H1 (cell line): Measurements from ENCODE around the gene FGFBP3. TPM values are rescaled to one million over a fixed set of nuclear protein-coding genes. Genes with fewer than 3 reads are reported as not detected.

Experiments used
- CTCF ChIA-PET: fragments of 300-600 bp; sonication (Branson Sonifier 250); formaldehyde crosslinking; loops from one replicate; lab custom pipeline; 2021; ENCODE audit not compliant: partially characterized antibody; lab: Charles Lee
- POLR2A ChIA-PET: fragments of 300-600 bp; sonication (Branson Sonifier 250); formaldehyde crosslinking; loops from one replicate; lab custom pipeline; 2021; ENCODE audit warnings: inconsistent platforms; ENCODE audit not compliant: partially characterized antibody; lab: Charles Lee
- DNase-seq, 2 experiments: peaks; one replicate each; pipeline versions ENCODE4 v3.0.0 to v3.0.0-alpha.2; 2010 to 2022; ENCODE audit warnings: low spot score in 2 of 2, low read depth in 1 of 2, mixed read lengths in 1 of 2
- FAIRE-seq: peaks from 2 replicates; lab custom pipeline; 2011; peaks lifted over from hg19 to GRCh38; lab: Jason Lieb, UNC
- H2AFZ ChIP-seq: 2 replicates; pipeline ENCODE4 v1.8.1; 2012; ENCODE audit warnings: low read length, inconsistent platforms
- H2AK5ac ChIP-seq: 2 replicates; pipeline ENCODE4 v1.6.1; 2013; ENCODE audit warnings: low read depth, low read length
- H2BK120ac ChIP-seq: replicated peaks from 2 replicates; pipeline ENCODE3; 2013; ENCODE audit warnings: low read depth, low read length, inconsistent platforms
- H2BK12ac ChIP-seq: 2 replicates; pipeline ENCODE4 v1.6.1; 2013; ENCODE audit warnings: low read depth, low read length
- H2BK15ac ChIP-seq: 2 replicates; pipeline ENCODE4 v1.6.1; 2013; ENCODE audit warnings: low read length
- H2BK20ac ChIP-seq: 2 replicates; pipeline ENCODE4 v1.6.1; 2013; ENCODE audit warnings: low read length
- H2BK5ac ChIP-seq: 2 replicates; pipeline ENCODE4 v1.6.1; 2013; ENCODE audit warnings: low read depth, low read length
- H3K14ac ChIP-seq: 2 replicates; pipeline ENCODE4 v1.6.1; 2013; ENCODE audit warnings: inconsistent platforms; ENCODE audit not compliant: insufficient read length
- H3K18ac ChIP-seq: 2 replicates; pipeline ENCODE4 v1.6.1; 2013; ENCODE audit warnings: low read length; ENCODE audit errors: extremely low read depth
- H3K23ac ChIP-seq: 2 replicates; pipeline ENCODE4 v1.6.1; 2013; ENCODE audit warnings: inconsistent platforms; ENCODE audit not compliant: insufficient read length
- H3K23me2 ChIP-seq: 2 replicates; pipeline ENCODE4 v1.6.1; 2013; ENCODE audit warnings: low read depth, low read length
- H3K27ac ChIP-seq: 2 replicates; pipeline ENCODE4 v1.6.1; 2011; ENCODE audit warnings: low read depth, low read length, inconsistent platforms
- H3K27me3 ChIP-seq, 4 experiments: replicated peaks in 1 of 4; 1 replicate in 1 of 4; 2 replicates in 3 of 4; pipeline versions ENCODE4 v1.6.1 to v1.8.1; 2011 to 2013; ENCODE audit warnings: low read length in 3 of 4, mild to moderate bottlenecking in 3 of 4, inconsistent platforms in 2 of 4, mixed read lengths in 2 of 4, moderate library complexity in 1 of 4; ENCODE audit not compliant: control insufficient read depth in 3 of 4, insufficient read depth in 3 of 4; ENCODE audit errors: extremely low read depth in 1 of 4
- H3K36me3 ChIP-seq, 4 experiments: 2 replicates each; pipeline versions ENCODE4 v1.6.1 to v1.8.1; 2011 to 2013; ENCODE audit warnings: mild to moderate bottlenecking in 4 of 4, low read length in 3 of 4, moderate library complexity in 2 of 4, control low read depth in 1 of 4, inconsistent platforms in 1 of 4; ENCODE audit not compliant: insufficient read depth in 4 of 4, control insufficient read depth in 2 of 4
- H3K4ac ChIP-seq: replicated peaks from 2 replicates; pipeline ENCODE3; 2013; ENCODE audit warnings: low read length, low read depth, mixed read lengths, inconsistent platforms; ENCODE audit not compliant: insufficient read length
- H3K4me1 ChIP-seq, 4 experiments: replicated peaks in 1 of 4; 1 replicate in 1 of 4; 2 replicates in 3 of 4; pipeline versions ENCODE4 v1.6.1 to v1.8.1; 2011 to 2013; ENCODE audit warnings: low read length in 3 of 4, inconsistent platforms in 2 of 4, mixed read lengths in 1 of 4; ENCODE audit not compliant: insufficient read depth in 4 of 4, control insufficient read depth in 3 of 4
- H3K4me2 ChIP-seq, 2 experiments: 2 replicates each; pipeline versions ENCODE4 v1.6.1 to v1.8.1; 2011 to 2013; ENCODE audit warnings: low read depth in 2 of 2, low read length in 2 of 2, control low read depth in 1 of 2, inconsistent platforms in 1 of 2, mild to moderate bottlenecking in 1 of 2; ENCODE audit not compliant: insufficient read depth in 1 of 2
- H3K4me3 ChIP-seq, 4 experiments: fragments of 200-600, 300-600 bp in 1 of 4; sonication (generic), shearing (Covaris generic), sonication (Bioruptor Twin) in 1 of 4; 2 replicates each; pipeline versions ENCODE4 v1.5.1 to v1.8.1; 2011 to 2016; ENCODE audit warnings: low read length in 4 of 4, low read depth in 3 of 4, control low read depth in 2 of 4, inconsistent platforms in 2 of 4, mild to moderate bottlenecking in 2 of 4, mixed read lengths in 1 of 4, moderate library complexity in 1 of 4; ENCODE audit not compliant: insufficient read depth in 2 of 4; ENCODE audit errors: extremely low read depth in 1 of 4
- H3K56ac ChIP-seq: replicated peaks from 2 replicates; pipeline ENCODE3; 2013; ENCODE audit warnings: low read depth, mild to moderate bottlenecking, mixed read lengths, low read length, inconsistent platforms; ENCODE audit not compliant: insufficient read length
- H3K79me1 ChIP-seq: 2 replicates; pipeline ENCODE4 v1.6.1; 2013; ENCODE audit warnings: low read depth, low read length, control low read depth
- H3K79me2 ChIP-seq, 2 experiments: 2 replicates each; pipeline versions ENCODE4 v1.6.1 to v1.8.1; 2012 to 2013; ENCODE audit warnings: low read length in 2 of 2, mild to moderate bottlenecking in 2 of 2, inconsistent platforms in 1 of 2; ENCODE audit not compliant: insufficient read depth in 2 of 2, control insufficient read depth in 1 of 2
- H3K9ac ChIP-seq, 4 experiments: replicated peaks in 1 of 4; 1 replicate in 1 of 4; 2 replicates in 3 of 4; pipeline versions ENCODE4 v1.6.1 to v1.8.1; 2011 to 2013; ENCODE audit warnings: low read depth in 3 of 4, low read length in 3 of 4, control low read depth in 2 of 4, mild to moderate bottlenecking in 2 of 4, moderate library complexity in 2 of 4, inconsistent platforms in 1 of 4; ENCODE audit errors: extremely low read depth in 1 of 4
- H3K9me3 ChIP-seq, 2 experiments: 2 replicates each; pipeline versions ENCODE4 v1.6.1 to v1.8.1; 2012 to 2013; ENCODE audit warnings: mild to moderate bottlenecking in 2 of 2, moderate library complexity in 2 of 2, control low read depth in 1 of 2, inconsistent platforms in 1 of 2, low read depth in 1 of 2, low read length in 1 of 2, mixed read lengths in 1 of 2; ENCODE audit not compliant: insufficient read depth in 2 of 2
- H4K20me1 ChIP-seq, 2 experiments: replicated peaks in 1 of 2; 2 replicates each; pipeline versions ENCODE3 to v1.8.1; 2011 to 2013; ENCODE audit warnings: inconsistent platforms in 2 of 2, low read length in 2 of 2, mild to moderate bottlenecking in 1 of 2; ENCODE audit not compliant: insufficient read depth in 2 of 2, control insufficient read depth in 1 of 2
- H4K5ac ChIP-seq: 2 replicates; pipeline ENCODE4 v1.6.1; 2013; ENCODE audit warnings: low read length, low read depth, mixed read lengths, inconsistent platforms; ENCODE audit not compliant: insufficient read length
- H4K8ac ChIP-seq: 2 replicates; pipeline ENCODE4 v1.8.0; 2013; ENCODE audit warnings: mild to moderate bottlenecking, moderate library complexity, low read length, inconsistent platforms; ENCODE audit not compliant: insufficient read depth; ENCODE audit errors: extremely low read depth
- H4K91ac ChIP-seq: replicated peaks from 2 replicates; pipeline ENCODE3; 2013; ENCODE audit warnings: low read length, mixed read lengths, inconsistent platforms; ENCODE audit not compliant: insufficient read length
- CBX8 ChIP-seq: fragments of 300-800, 300-1000 bp; sonication (generic); IDR thresholded peaks from 2 replicates; pipeline ENCODE4 v1.7.1; 2016; ENCODE audit warnings: low read depth, low read length, borderline replicate concordance
- HDAC2 ChIP-seq, 2 experiments: fragments of 300-600 bp in 1 of 2; sonication (generic) in 1 of 2; IDR thresholded peaks; 2 replicates each; pipeline ENCODE4 v1.6.1; 2011 to 2012; ENCODE audit warnings: low read depth in 2 of 2, low read length in 2 of 2, mild to moderate bottlenecking in 2 of 2, moderate library complexity in 2 of 2, borderline replicate concordance in 1 of 2, inconsistent platforms in 1 of 2
- PHF8 ChIP-seq: fragments of 200-600 bp; sonication (generic); conservative IDR thresholded peaks from 2 replicates; pipeline ENCODE4 v1.7.1; 2012; ENCODE audit warnings: low read depth, mild to moderate bottlenecking, inconsistent platforms, low read length, moderate library complexity
- POLR2AphosphoS5 ChIP-seq: IDR thresholded peaks from 2 replicates; pipeline ENCODE4 v1.6.1; 2011; ENCODE audit warnings: low read depth, low read length
- SIRT6 ChIP-seq: IDR thresholded peaks from one replicate; pipeline ENCODE4 v1.7.1; 2012; ENCODE audit warnings: low read length, inconsistent platforms
- SP2 ChIP-seq: IDR thresholded peaks from 2 replicates; pipeline ENCODE4 v1.6.1; 2012; ENCODE audit warnings: mild to moderate bottlenecking, low read length, inconsistent platforms
- TCF12 ChIP-seq: IDR thresholded peaks from 2 replicates; pipeline ENCODE4 v1.6.1; 2011; ENCODE audit warnings: low read depth, mild to moderate bottlenecking, low read length
- WGBS, 2 experiments: shearing (Covaris generic) in 1 of 2; methylation state at CpG; one replicate each; pipeline versions ENCODE4 v1.1.6 to v1.1.7; 2013 to 2015; ENCODE audit warnings: low lambda C conversion rate in 2 of 2, mixed read lengths in 2 of 2, inconsistent platforms in 1 of 2, low coverage in 1 of 2, missing lambda C conversion rate in 1 of 2; ENCODE audit not compliant: insufficient replicate concordance in 2 of 2, insufficient coverage in 1 of 2, insufficient read length in 1 of 2; ENCODE audit errors: extremely low coverage in 1 of 2, missing lambda C conversion rate in 1 of 2; 5-methylcytosine and 5-hydroxymethylcytosine counted together
- polyA plus RNA-seq, 7 experiments: library from polyadenylated mRNA; depleted of rRNA in 3 of 7; stranded (reverse) in 5 of 7; unstranded in 2 of 7; fragments of >200 nt in 5 of 7; fragments of 200-250 nt in 2 of 7; gene quantifications; 1 replicate in 5 of 7; 2 replicates in 1 of 7; 4 replicates in 1 of 7; pipeline versions ENCODE4 v1.2.1 to v1.2.3, GENCODE V29; 2011 to 2013; ENCODE audit warnings: missing spikeins in 2 of 7, mixed read lengths in 2 of 7
- total RNA-seq: library from RNA; stranded (reverse); fragmentation: NEBNext Ultra II Directional; extraction: Animal tissue kit (Norgen Biotek cat#: 25700); gene quantifications from 2 replicates; pipeline ENCODE4 v1.2.1, GENCODE V29; 2021
- TF ChIP-seq, protein P1 (sequence below): IDR thresholded peaks from 2 replicates; pipeline ENCODE4 v1.6.1; 2012; ENCODE audit warnings: inconsistent platforms

Gene FGFBP3
- total and polyA plus RNA-seq, 2 of the 8 experiments (the other 6 are each of a cell fraction or from before 2014, with no cell fraction given) = 54.6 to 115 TPM

GRCh38 chr10:91860885-91861284 is 48.4 kb downstream of the FGFBP3 start:
- Histone ChIP-seq H4K91ac (no peak overlapping the region), H3K4me2 (no peak overlapping the region), H3K4me3 (no peak overlapping the region), H3K4ac (no peak overlapping the region), H2AK5ac (no peak overlapping the region), H3K56ac (no peak overlapping the region), H3K27me3 (no peaks in the 10 kb centered on the region), H2BK5ac (no peak overlapping the region), H3K4me1 (peaks cover 0 to 4% (median 2%) of the 10 kb centered on the region in 4 experiments; a peak in 3 of 7 replicates), H3K79me1 (no peaks in the 10 kb centered on the region), H4K8ac (no peak overlapping the region), H2BK120ac (no peak overlapping the region), H2AFZ (no peak overlapping the region), H2BK12ac (no peak overlapping the region), H3K27ac (no peak overlapping the region), H3K36me3 (peaks cover 0 to 60% (median 32%) of the 10 kb centered on the region in 4 experiments; a peak in 6 of 8 replicates), H3K18ac (no peak overlapping the region), H2BK20ac (no peak overlapping the region), H3K79me2 (no peaks in the 10 kb centered on the region), H4K20me1 (no peaks in the 10 kb centered on the region), H3K9ac (no peak overlapping the region), H3K14ac (no peak overlapping the region), H3K23ac (no peak overlapping the region), H3K23me2 (no peaks in the 10 kb centered on the region), H4K5ac (no peak overlapping the region), H2BK15ac (no peak overlapping the region), H3K9me3 (no peaks in the 10 kb centered on the region)
- no peak for DNase-seq
- WGBS, 2 experiments = 86% methylated on average over 1 of the region's 1 CpG; no CpG with 5 or more reads in 1 of the 2 experiments
- CTCF ChIA-PET = interaction anchor here (1.5 kb wide), 1 partner anchor 47 kb away, joined by 3 read pairs; no protein-coding TSS in a partner anchor
- FAIRE-seq = no peak
- POLR2A ChIA-PET = no interaction called here
- TF ChIP-seq SP2 = no peak
- TF ChIP-seq SIRT6 = no peak
- TF ChIP-seq POLR2AphosphoS5 = no peak
- no peak for TF ChIP-seq TCF12
- TF ChIP-seq HDAC2 (IDR thresholded peaks at IDR 0.05; ENCODE audit: borderline replicate concordance in 1 of 2, low read depth in 2 of 2, low read length in 2 of 2) = no peak
- TF ChIP-seq PHF8 = no peak
- TF ChIP-seq, protein P1, sequence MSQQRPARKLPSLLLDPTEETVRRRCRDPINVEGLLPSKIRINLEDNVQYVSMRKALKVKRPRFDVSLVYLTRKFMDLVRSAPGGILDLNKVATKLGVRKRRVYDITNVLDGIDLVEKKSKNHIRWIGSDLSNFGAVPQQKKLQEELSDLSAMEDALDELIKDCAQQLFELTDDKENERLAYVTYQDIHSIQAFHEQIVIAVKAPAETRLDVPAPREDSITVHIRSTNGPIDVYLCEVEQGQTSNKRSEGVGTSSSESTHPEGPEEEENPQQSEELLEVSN = no peak
- TF ChIP-seq CBX8 = no peak
